ENCODE measurements around the gene KLHL21. TPM values are rescaled to one million over a fixed set of nuclear protein-coding genes. Genes with fewer than 3 reads are reported as not detected.
A peak's percentile ranks its signal among the peaks of the same experiment; 100 is the strongest.

The KLHL21 gene
- total and polyA plus RNA-seq, 4 experiments from 2014 or later, result 18.3 to 85.2 (median 56.6) TPM

- POLR2A ChIA-PET (ENCODE audit: partially characterized antibody), result interaction anchor here (2.8 to 4.7 kb wide), 2 partner anchors 8 to 14 kb away, joined by 10 to 29 read pairs; partner anchors contain the start of genes KLHL21 and ZBTB48
- Histone ChIP-seq H3K4me1 (ENCODE audit: insufficient read depth, low read length) (peaks cover 50% of the 10 kb centered on the region), H3K27ac (ENCODE audit: low read depth, low read length) (no peak overlapping the region), H3K36me3 (ENCODE audit: insufficient read depth, low read length) (peaks cover 77% of the 10 kb centered on the region), H3K4me3 (ENCODE audit: low read length in 2 of 2) (no peak overlapping the region), H3K9me3 (ENCODE audit: control insufficient read depth in 1 of 2, low read length in 2 of 2) (no peaks in the 10 kb centered on the region), H3K27me3 (ENCODE audit: insufficient read depth, low read length) (no peaks in the 10 kb centered on the region)
- Mint-ChIP-seq H3K9me3 (no peaks in the 10 kb centered on the region), H3K27me3 (no peaks in the 10 kb centered on the region), H3K27ac (peak overlapping the region in 1 of 7 donors; percentile 35), H3K36me3 (peaks cover 27 to 61% of the 10 kb centered on the region in 2 donors), H3K4me1 (peaks cover 10 to 54% (median 34%) of the 10 kb centered on the region in 4 donors), H3K4me3 (no peak overlapping the region)
- CTCF ChIA-PET (ENCODE audit: partially characterized antibody), result no interaction called here
- DNase-seq, result no peak
- intact Hi-C loops (cut with micrococcal nuclease), result no loop called here
These were observed 8.9 kb downstream of the KLHL21 start for GRCh38 chr1:6593810-6594209.

DNA sequence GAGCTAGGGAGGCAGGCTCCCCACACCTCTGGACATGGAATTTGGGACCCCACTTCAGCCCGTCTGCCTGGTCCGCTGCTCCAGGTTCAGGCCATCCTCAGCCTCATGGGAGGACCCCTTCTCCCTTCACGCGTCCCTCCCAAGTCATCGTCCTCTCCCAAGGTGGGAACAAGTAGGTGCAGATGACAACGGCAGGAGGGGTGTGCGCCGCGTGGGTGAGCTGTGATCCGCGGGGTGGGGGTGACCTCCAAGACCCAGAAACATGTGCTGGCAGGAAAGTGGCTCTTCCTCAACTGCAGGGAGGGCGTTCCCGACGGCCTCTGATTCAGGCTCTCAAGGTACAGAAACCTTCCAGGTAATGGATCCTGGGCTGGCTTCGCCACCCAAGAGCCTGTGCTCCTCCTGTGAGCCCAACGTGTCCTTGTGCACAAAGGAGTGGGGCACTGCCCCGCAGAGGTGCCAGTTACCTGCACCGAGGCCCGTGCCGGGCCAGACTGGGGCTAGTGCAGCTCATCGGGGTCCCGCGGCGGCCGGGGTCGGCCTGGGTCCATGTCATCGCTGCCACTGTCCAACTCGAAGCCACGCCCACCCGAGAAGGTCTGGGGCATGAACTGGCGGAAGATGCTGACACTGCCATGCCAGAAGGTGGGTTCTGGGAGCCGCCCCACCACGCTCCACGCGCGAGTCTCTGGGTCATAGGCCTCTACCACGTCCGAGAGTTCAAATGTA is 9.6 kb downstream of the KLHL21 start:
- Mint-ChIP-seq H3K27me3 (no peaks in the 10 kb centered on the region), H3K36me3 (peaks cover 27 to 60% of the 10 kb centered on the region in 2 donors), H3K4me1 (peaks cover 10 to 52% (median 33%) of the 10 kb centered on the region in 4 donors), H3K4me3 (no peak overlapping the region), H3K9me3 (no peaks in the 10 kb centered on the region), H3K27ac (peak overlapping the region in 1 of 7 donors; percentile 41)
- peaks cover 44% of the 10 kb centered on the region for H3K4me1 ChIP-seq (ENCODE audit: insufficient read depth, low read length)
- intact Hi-C loops (cut with micrococcal nuclease), result no loop called here
- CTCF ChIA-PET (ENCODE audit: partially characterized antibody), result no interaction called here
- POLR2A ChIA-PET (ENCODE audit: partially characterized antibody), result interaction anchor here (0.7 to 4.7 kb wide), 3 partner anchors 9 to 13 kb away, joined by 3 to 29 read pairs (median 10); partner anchors contain the start of genes KLHL21 and ZBTB48
- DNase-seq, result no peak
- H3K4me3 ChIP-seq (ENCODE audit: low read length in 2 of 2), result no peak overlapping the region
- peaks cover 74% of the 10 kb centered on the region for H3K36me3 ChIP-seq (ENCODE audit: insufficient read depth, low read length)
- H3K9me3 ChIP-seq (ENCODE audit: control insufficient read depth in 1 of 2, low read length in 2 of 2), result no peaks in the 10 kb centered on the region
- H3K27me3 ChIP-seq (ENCODE audit: insufficient read depth, low read length), result no peaks in the 10 kb centered on the region
- no peak overlapping the region for H3K27ac ChIP-seq (ENCODE audit: low read depth, low read length)

- peaks cover 38% of the 10 kb centered on the region for H3K4me1 ChIP-seq (ENCODE audit: insufficient read depth, low read length)
- no peak for DNase-seq
- peaks cover 27 to 59% of the 10 kb centered on the region in 2 donors for H3K36me3 Mint-ChIP-seq
- ChIA-PET POLR2A (ENCODE audit: partially characterized antibody) (interaction anchor here (0.7 to 4.7 kb wide), 3 partner anchors 9 to 12 kb away, joined by 3 to 29 read pairs (median 10); partner anchors contain the start of genes KLHL21 and ZBTB48), CTCF (ENCODE audit: partially characterized antibody) (no interaction called here)
- peaks cover 68% of the 10 kb centered on the region for H3K36me3 ChIP-seq (ENCODE audit: insufficient read depth, low read length)
- no peak overlapping the region for H3K27ac Mint-ChIP-seq
- no peaks in the 10 kb centered on the region for H3K9me3 ChIP-seq (ENCODE audit: control insufficient read depth in 1 of 2, low read length in 2 of 2)
- H3K4me1 Mint-ChIP-seq, result peaks cover 12 to 50% (median 32%) of the 10 kb centered on the region in 4 donors
- intact Hi-C loops (cut with micrococcal nuclease), result no loop called here
- no peaks in the 10 kb centered on the region for H3K9me3 Mint-ChIP-seq
- no peaks in the 10 kb centered on the region for H3K27me3 Mint-ChIP-seq
- H3K27me3 ChIP-seq (ENCODE audit: insufficient read depth, low read length), result no peaks in the 10 kb centered on the region
- H3K27ac ChIP-seq (ENCODE audit: low read depth, low read length), result no peak overlapping the region
- H3K4me3 Mint-ChIP-seq, result no peak overlapping the region
- H3K4me3 ChIP-seq (ENCODE audit: low read length in 2 of 2), result no peak overlapping the region
These were observed 10.2 kb downstream of the KLHL21 start for GRCh38 chr1:6592441-6592840.

DNA sequence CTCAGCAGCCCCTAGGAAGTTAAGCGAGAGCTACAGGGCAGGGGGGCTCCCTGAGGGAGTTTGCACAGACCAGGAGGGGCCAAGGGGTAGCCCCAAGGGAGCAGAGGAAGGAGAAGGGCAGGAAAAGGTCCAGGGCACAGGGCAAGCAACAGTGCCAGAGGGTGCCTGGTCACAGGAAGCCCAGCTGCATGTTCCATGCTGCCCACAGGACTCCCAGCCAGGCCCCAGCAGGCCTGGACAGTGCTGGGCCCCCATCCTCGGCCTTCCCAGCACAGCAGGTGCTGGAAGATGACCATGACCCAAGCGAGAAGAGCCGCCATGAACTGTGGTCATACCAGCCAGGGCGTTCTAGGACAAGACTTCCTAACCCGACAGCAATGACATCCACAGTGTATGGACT is 11.0 kb downstream of the KLHL21 start:
- intact Hi-C loops (cut with micrococcal nuclease), result no loop called here
- H3K27ac Mint-ChIP-seq, result peak overlapping the region in 2 of 7 donors; percentile 31 to 36
- H3K4me1 Mint-ChIP-seq, result peaks cover 10 to 49% (median 28%) of the 10 kb centered on the region in 4 donors
- H3K36me3 ChIP-seq (ENCODE audit: insufficient read depth, low read length), result peaks cover 64% of the 10 kb centered on the region
- H3K9me3 ChIP-seq (ENCODE audit: control insufficient read depth in 1 of 2, low read length in 2 of 2), result no peaks in the 10 kb centered on the region
- no peaks in the 10 kb centered on the region for H3K27me3 Mint-ChIP-seq
- no peak overlapping the region for H3K27ac ChIP-seq (ENCODE audit: low read depth, low read length)
- no peak overlapping the region for H3K4me3 ChIP-seq (ENCODE audit: low read length in 2 of 2)
- CTCF ChIA-PET (ENCODE audit: partially characterized antibody), result no interaction called here
- no peaks in the 10 kb centered on the region for H3K9me3 Mint-ChIP-seq
- peak overlapping the region in 1 of 8 donors; percentile 16 for H3K4me3 Mint-ChIP-seq
- H3K4me1 ChIP-seq (ENCODE audit: insufficient read depth, low read length), result peaks cover 30% of the 10 kb centered on the region
- POLR2A ChIA-PET (ENCODE audit: partially characterized antibody), result interaction anchor here (0.8 to 4.7 kb wide), 4 partner anchors 10 to 132 kb away, joined by 3 to 29 read pairs (median 7); partner anchors contain the start of genes KLHL21, NOL9 and ZBTB48
- H3K36me3 Mint-ChIP-seq, result peaks cover 22 to 54% of the 10 kb centered on the region in 2 donors
- DNase-seq, result no peak
- no peaks in the 10 kb centered on the region for H3K27me3 ChIP-seq (ENCODE audit: insufficient read depth, low read length)

DNA sequence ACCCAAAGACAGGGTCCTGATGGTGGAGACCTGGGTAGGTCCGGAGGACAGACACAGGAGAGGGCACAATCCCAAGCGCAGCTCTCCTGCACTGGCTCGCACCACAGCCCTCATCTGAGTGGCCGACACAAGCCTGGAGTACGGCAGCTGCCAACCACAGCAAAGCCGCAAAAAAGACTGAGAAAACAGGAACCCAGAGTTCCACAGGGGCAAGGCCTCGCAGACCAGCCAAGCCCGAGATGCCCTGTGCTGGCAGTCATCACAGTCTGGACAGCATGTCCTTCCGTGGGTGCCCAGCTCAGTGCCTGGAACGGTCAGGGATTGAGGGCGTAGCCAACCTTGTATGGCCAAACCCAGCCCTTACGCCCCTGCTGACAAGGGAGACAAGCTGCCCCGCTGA is 11.4 kb downstream of the KLHL21 start:
- peaks cover 26% of the 10 kb centered on the region for H3K4me1 ChIP-seq (ENCODE audit: insufficient read depth, low read length)
- peak overlapping the region in 5 of 7 donors; percentile 31 to 72 (median 36) for H3K27ac Mint-ChIP-seq
- intact Hi-C loops (cut with micrococcal nuclease), result no loop called here
- no peak for DNase-seq
- peaks cover 7 to 45% (median 23%) of the 10 kb centered on the region in 4 donors for H3K4me1 Mint-ChIP-seq
- no peak overlapping the region for H3K4me3 ChIP-seq (ENCODE audit: low read length in 2 of 2)
- no peaks in the 10 kb centered on the region for H3K27me3 ChIP-seq (ENCODE audit: insufficient read depth, low read length)
- H3K27me3 Mint-ChIP-seq, result no peaks in the 10 kb centered on the region
- H3K4me3 Mint-ChIP-seq, result peak overlapping the region in 2 of 8 donors; percentile 13 to 31
- no peaks in the 10 kb centered on the region for H3K9me3 Mint-ChIP-seq
- peaks cover 18 to 50% of the 10 kb centered on the region in 2 donors for H3K36me3 Mint-ChIP-seq
- no peak overlapping the region for H3K27ac ChIP-seq (ENCODE audit: low read depth, low read length)
- H3K36me3 ChIP-seq (ENCODE audit: insufficient read depth, low read length), result peaks cover 61% of the 10 kb centered on the region
- no peaks in the 10 kb centered on the region for H3K9me3 ChIP-seq (ENCODE audit: control insufficient read depth in 1 of 2, low read length in 2 of 2)
- ChIA-PET CTCF (ENCODE audit: partially characterized antibody) (no interaction called here), POLR2A (ENCODE audit: partially characterized antibody) (interaction anchor here (0.8 to 4.7 kb wide), 4 partner anchors 11 to 131 kb away, joined by 3 to 29 read pairs (median 7); partner anchors contain the start of genes KLHL21, NOL9 and ZBTB48)

- intact Hi-C loops (cut with micrococcal nuclease), result no loop called here
- Histone ChIP-seq H3K4me3 (ENCODE audit: low read length in 2 of 2) (no peak overlapping the region), H3K9me3 (ENCODE audit: control insufficient read depth in 1 of 2, low read length in 2 of 2) (no peaks in the 10 kb centered on the region), H3K27me3 (ENCODE audit: insufficient read depth, low read length) (no peaks in the 10 kb centered on the region), H3K27ac (ENCODE audit: low read depth, low read length) (no peak overlapping the region), H3K4me1 (ENCODE audit: insufficient read depth, low read length) (peaks cover 22% of the 10 kb centered on the region), H3K36me3 (ENCODE audit: insufficient read depth, low read length) (peaks cover 49% of the 10 kb centered on the region)
- H3K27ac Mint-ChIP-seq, result peak overlapping the region in 4 of 7 donors; percentile 30 to 84 (median 64)
- peaks cover 3 to 35% (median 17%) of the 10 kb centered on the region in 4 donors for H3K4me1 Mint-ChIP-seq
- no peak overlapping the region for H3K4me3 Mint-ChIP-seq
- H3K27me3 Mint-ChIP-seq, result no peaks in the 10 kb centered on the region
- peaks cover 8 to 38% of the 10 kb centered on the region in 2 donors for H3K36me3 Mint-ChIP-seq
- no peak for DNase-seq
- no peaks in the 10 kb centered on the region for H3K9me3 Mint-ChIP-seq
- POLR2A ChIA-PET (ENCODE audit: partially characterized antibody), result interaction anchor here (1.5 to 13.0 kb wide), 2 partner anchors 10 kb away, joined by 8 to 273 read pairs; partner anchors contain the start of genes KLHL21 and ZBTB48
- CTCF ChIA-PET (ENCODE audit: partially characterized antibody), result interaction anchor here (1.2 to 1.4 kb wide), 4 partner anchors 8 to 35 kb away, joined by 3 to 4 read pairs (median 4); partner anchors contain the start of gene TAS1R1
These were observed 12.6 kb downstream of the KLHL21 start for GRCh38 chr1:6590046-6590445.

Data from CD4-positive, alpha-beta memory T cell (primary cell).